ENCODE measurements around the gene SEBOX.

The SEBOX gene

GRCh38 chr17:28370035-28370743, 5.2 kb upstream of the SEBOX start, which contains the start of gene VTN:
Gene VTN, minus strand, starts transcription at chr17:28370307. Its CDS starts 104 bp downstream, at chr17:28370203.
- peaks cover 11% of the 10 kb centered on the region for H3K36me3 Mint-ChIP-seq (ENCODE audit: insufficient read depth)
- peak within 1 kb of the TSS; percentile 94 to 99 for H3K27ac Mint-ChIP-seq
- H3K27me3 Mint-ChIP-seq, result no peaks in the 10 kb centered on the region
- DNase-seq (no peak), ATAC-seq (replicated peaks) (no peak)
- H3K9me3 Mint-ChIP-seq, result no peaks in the 10 kb centered on the region
- peak within 1 kb of the TSS; percentile 94 to 96 for H3K4me3 Mint-ChIP-seq
- peaks cover 16 to 19% of the 10 kb centered on the region in 2 donors for H3K4me1 Mint-ChIP-seq (ENCODE audit: low read depth in 2 of 2)

GRCh38 chr17:28369684-28370034, 4.7 kb upstream of the SEBOX start:
- Mint-ChIP-seq H3K4me1 (ENCODE audit: low read depth in 2 of 2) (peaks cover 15 to 19% of the 10 kb centered on the region in 2 donors), H3K9me3 (no peaks in the 10 kb centered on the region), H3K36me3 (ENCODE audit: insufficient read depth) (peaks cover 15% of the 10 kb centered on the region), H3K27me3 (no peaks in the 10 kb centered on the region), H3K27ac (no peak overlapping the region), H3K4me3 (no peak overlapping the region)
- no peak for ATAC-seq (replicated peaks)
- no peak for DNase-seq

GRCh38 chr17:28368915-28369683, 4.1 kb upstream of the SEBOX start:
- Mint-ChIP-seq H3K36me3 (ENCODE audit: insufficient read depth) (peaks cover 16% of the 10 kb centered on the region), H3K27ac (no peak overlapping the region), H3K4me3 (no peak overlapping the region), H3K4me1 (ENCODE audit: low read depth in 2 of 2) (peaks cover 15 to 19% of the 10 kb centered on the region in 2 donors), H3K9me3 (no peaks in the 10 kb centered on the region), H3K27me3 (no peaks in the 10 kb centered on the region)
- ATAC-seq (replicated peaks), result no peak
- no peak for DNase-seq

GRCh38 chr17:28368306-28368831, 3.4 kb upstream of the SEBOX start:
- Mint-ChIP-seq H3K27ac (peak overlapping the region in 1 of 2 donors; percentile 35), H3K4me1 (ENCODE audit: low read depth in 2 of 2) (peaks cover 13 to 16% of the 10 kb centered on the region in 2 donors), H3K27me3 (no peaks in the 10 kb centered on the region), H3K36me3 (ENCODE audit: insufficient read depth) (peaks cover 19% of the 10 kb centered on the region), H3K4me3 (no peak overlapping the region), H3K9me3 (no peaks in the 10 kb centered on the region)
- ATAC-seq (replicated peaks), result no peak
- no peak for DNase-seq

- DNase-seq (no peak), ATAC-seq (replicated peaks) (no peak)
- peak overlapping the region; percentile 35 for H3K27ac Mint-ChIP-seq
- H3K9me3 Mint-ChIP-seq, result no peaks in the 10 kb centered on the region
- no peaks in the 10 kb centered on the region for H3K27me3 Mint-ChIP-seq
- peaks cover 7 to 10% of the 10 kb centered on the region in 2 donors for H3K4me1 Mint-ChIP-seq (ENCODE audit: low read depth in 2 of 2)
- peaks cover 19% of the 10 kb centered on the region for H3K36me3 Mint-ChIP-seq (ENCODE audit: insufficient read depth)
- no peak overlapping the region for H3K4me3 Mint-ChIP-seq
These were observed 2.8 kb upstream of the SEBOX start for GRCh38 chr17:28367641-28368305.

GRCh38 chr17:28366605-28367004, 1.6 kb upstream of the SEBOX start:
- Mint-ChIP-seq H3K4me1 (ENCODE audit: low read depth in 2 of 2) (peaks cover 5 to 6% of the 10 kb centered on the region in 2 donors), H3K27me3 (no peaks in the 10 kb centered on the region), H3K27ac (no peak overlapping the region), H3K4me3 (no peak overlapping the region), H3K9me3 (no peaks in the 10 kb centered on the region), H3K36me3 (ENCODE audit: insufficient read depth) (peaks cover 26% of the 10 kb centered on the region)
- ATAC-seq (replicated peaks), result no peak
- no peak for DNase-seq

- Mint-ChIP-seq H3K27me3 (no peaks in the 10 kb centered on the region), H3K4me3 (no peak overlapping the region), H3K27ac (no peak overlapping the region), H3K9me3 (no peaks in the 10 kb centered on the region), H3K36me3 (ENCODE audit: insufficient read depth) (peaks cover 30% of the 10 kb centered on the region), H3K4me1 (ENCODE audit: low read depth in 2 of 2) (peaks cover 0 to 3% of the 10 kb centered on the region in 2 donors)
- ATAC-seq (replicated peaks), result no peak
- no peak for DNase-seq
These were observed 488 bp upstream of the SEBOX start for GRCh38 chr17:28365487-28365886.

- Mint-ChIP-seq H3K36me3 (ENCODE audit: insufficient read depth) (peaks cover 35% of the 10 kb centered on the region), H3K27me3 (no peaks in the 10 kb centered on the region), H3K27ac (no peak overlapping the region), H3K4me3 (no peak overlapping the region), H3K4me1 (ENCODE audit: low read depth in 2 of 2) (peaks cover 0 to 2% of the 10 kb centered on the region in 2 donors), H3K9me3 (no peaks in the 10 kb centered on the region)
- ATAC-seq (replicated peaks) (no peak), DNase-seq (no peak)
These were observed 986 bp downstream of the SEBOX start for GRCh38 chr17:28363776-28364650.

- DNase-seq, result no peak
- peaks cover 35% of the 10 kb centered on the region for H3K36me3 Mint-ChIP-seq (ENCODE audit: insufficient read depth)
These were observed 1.8 kb downstream of the SEBOX start for GRCh38 chr17:28363186-28363585.

GRCh38 chr17:28357901-28358197, 7.2 kb downstream of the SEBOX start:
- H3K4me1 Mint-ChIP-seq (ENCODE audit: low read depth in 2 of 2), result peaks cover 22% of the 10 kb centered on the region in 2 donors
- H3K27ac Mint-ChIP-seq, result peak overlapping the region; percentile 96
- ATAC-seq (replicated peaks) (no peak), DNase-seq (no peak)
- H3K4me3 Mint-ChIP-seq, result peak overlapping the region; percentile 91 to 94
- peaks cover 40% of the 10 kb centered on the region for H3K36me3 Mint-ChIP-seq (ENCODE audit: insufficient read depth)
- no peaks in the 10 kb centered on the region for H3K9me3 Mint-ChIP-seq
- H3K27me3 Mint-ChIP-seq, result no peaks in the 10 kb centered on the region

More at GRCh38 chr17:28363186-28363585, 1.8 kb downstream of the SEBOX start:
- Mint-ChIP-seq H3K27me3 (no peaks in the 10 kb centered on the region), H3K4me1 (ENCODE audit: low read depth in 2 of 2) (peaks cover 2 to 4% of the 10 kb centered on the region in 2 donors), H3K27ac (no peak overlapping the region), H3K9me3 (no peaks in the 10 kb centered on the region), H3K4me3 (no peak overlapping the region)
- no peak for ATAC-seq (replicated peaks)

- DNase-seq, result peak; percentile 94 to 96 (median 94)
These were observed 7.7 kb downstream of the SEBOX start, which contains the start of gene POLDIP2 for GRCh38 chr17:28357061-28357900. Gene POLDIP2, minus strand, starts transcription at chr17:28357527. Its CDS starts 79 bp downstream, at chr17:28357448.

GRCh38 chr17:28350271-28350670, 14.7 kb downstream of the SEBOX start:
- Mint-ChIP-seq H3K36me3 (ENCODE audit: insufficient read depth) (peaks cover 68% of the 10 kb centered on the region), H3K27me3 (no peaks in the 10 kb centered on the region), H3K4me1 (ENCODE audit: low read depth in 2 of 2) (no peaks in the 10 kb centered on the region), H3K27ac (peak overlapping the region in 1 of 2 donors; percentile 53), H3K4me3 (no peak overlapping the region), H3K9me3 (no peaks in the 10 kb centered on the region)
- no peak for ATAC-seq (replicated peaks)
- no peak for DNase-seq

More at GRCh38 chr17:28357061-28357900, 7.7 kb downstream of the SEBOX start, which contains the start of gene POLDIP2:
- Mint-ChIP-seq H3K4me1 (ENCODE audit: low read depth in 2 of 2) (peaks cover 22% of the 10 kb centered on the region in 2 donors), H3K27ac (peak within 1 kb of the TSS; percentile 96), H3K36me3 (ENCODE audit: insufficient read depth) (peaks cover 46% of the 10 kb centered on the region), H3K27me3 (no peaks in the 10 kb centered on the region), H3K9me3 (no peaks in the 10 kb centered on the region), H3K4me3 (peak within 1 kb of the TSS; percentile 91 to 94)
- ATAC-seq (replicated peaks), result peak; percentile 98

Measured in effector memory CD8-positive, alpha-beta T cell (primary cell).